Embryonic facial prominence (tissue), 1 donor: Measurements from ENCODE around the gene SULT1A1.
"Not testable (repeated sequence)": the region's sequence is repeated elsewhere in the genome, so short reads cannot be mapped to it uniquely, and the experiment has no call there.

ENCODE experiments used
- DNase-seq: peaks from one replicate; pipeline ENCODE4 v3.0.0-alpha.2; 2016; ENCODE audit errors: extremely low spot score

Gene SULT1A1

DNA sequence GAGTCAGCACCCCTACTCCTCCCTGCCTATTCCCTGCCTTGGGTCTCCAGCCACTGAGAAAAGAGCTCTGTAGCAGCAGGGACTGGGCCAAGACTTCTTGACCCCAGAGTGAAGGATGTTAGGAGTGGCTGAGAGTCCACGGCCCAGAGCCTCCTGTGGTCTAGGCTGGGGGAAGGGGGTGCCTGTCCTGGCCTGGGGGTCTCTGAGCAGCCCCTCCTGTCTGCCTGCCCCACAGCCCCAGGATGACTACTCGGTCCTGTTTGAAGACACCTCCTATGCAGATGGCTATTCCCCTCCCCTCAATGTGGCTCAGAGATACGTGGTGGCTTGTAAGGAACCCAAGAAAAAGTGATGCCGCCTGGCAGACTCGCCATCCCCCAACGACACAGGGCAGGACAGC, 18.5 kb downstream of the SULT1A1 start:
- DNase-seq: no peak

GRCh38 chr16:28590384-28591340, 19.2 kb downstream of the SULT1A1 start:
- DNase-seq: no peak

DNA sequence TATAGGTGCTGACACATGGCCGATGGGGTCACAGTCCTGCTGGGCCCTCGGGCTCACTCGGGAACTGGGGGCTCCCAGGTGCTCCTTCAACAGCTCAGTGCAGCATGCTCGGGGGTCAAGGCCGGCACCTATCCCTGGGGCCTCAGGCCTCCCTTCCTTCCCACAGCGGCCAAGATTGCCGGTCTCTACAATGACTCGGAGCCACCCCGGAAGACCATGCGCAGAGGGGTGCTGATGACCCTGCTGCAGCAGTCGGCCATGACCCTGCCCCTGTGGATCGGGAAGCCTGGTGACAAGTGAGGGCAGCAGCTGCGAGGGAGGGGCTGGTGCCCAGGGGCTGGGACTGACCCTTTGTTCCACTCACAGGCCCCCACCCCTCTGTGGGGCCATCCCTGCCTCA, 19.9 kb downstream of the SULT1A1 start:
- no peak for DNase-seq

DNA sequence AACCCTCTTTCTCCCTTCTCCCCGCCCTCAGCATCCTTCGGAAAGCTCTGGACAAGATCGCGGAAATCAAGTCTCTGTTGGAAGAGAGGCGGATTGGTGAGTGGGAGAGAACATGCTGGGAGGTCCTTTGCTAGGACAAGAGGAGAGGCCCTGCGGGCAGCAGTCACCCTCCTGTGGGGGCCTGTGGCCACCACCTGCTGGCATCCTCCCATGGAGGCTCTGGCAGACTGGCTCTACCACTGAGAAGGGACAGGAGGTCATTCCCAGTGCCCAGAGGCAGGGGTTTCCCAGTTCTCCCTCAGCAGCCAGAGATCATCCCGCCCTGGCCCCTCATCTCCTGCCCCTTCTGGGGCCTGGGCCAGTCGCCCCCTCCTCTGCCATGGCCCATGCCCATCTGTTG, 20.8 kb downstream of the SULT1A1 start:
- no peak for DNase-seq

- no peak for DNase-seq
These were observed 22.5 kb downstream of the SULT1A1 start for GRCh38 chr16:28587386-28587785.

DNA sequence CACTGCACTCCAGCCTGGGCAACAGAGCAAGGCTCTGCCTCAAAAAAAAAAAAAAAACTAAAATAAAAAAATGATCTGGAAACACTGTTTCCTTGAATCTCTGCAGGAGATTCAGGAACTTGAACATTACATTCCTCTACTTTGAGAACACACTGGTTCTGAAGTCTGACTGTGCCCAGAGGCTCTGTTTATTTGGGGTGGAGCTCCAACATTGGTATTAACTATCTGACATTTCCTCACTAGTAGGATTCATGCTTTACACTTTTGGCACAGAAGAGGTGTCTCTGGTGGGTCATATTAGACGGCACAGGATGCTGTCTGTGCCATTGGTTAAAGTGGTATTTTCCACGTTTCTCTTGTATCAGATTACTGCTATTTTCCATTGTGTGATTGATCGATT, 23.4 kb downstream of the SULT1A1 start:
- no peak for DNase-seq

GRCh38 chr16:28585674-28586073, 24.2 kb downstream of the SULT1A1 start:
- DNase-seq: no peak

DNA sequence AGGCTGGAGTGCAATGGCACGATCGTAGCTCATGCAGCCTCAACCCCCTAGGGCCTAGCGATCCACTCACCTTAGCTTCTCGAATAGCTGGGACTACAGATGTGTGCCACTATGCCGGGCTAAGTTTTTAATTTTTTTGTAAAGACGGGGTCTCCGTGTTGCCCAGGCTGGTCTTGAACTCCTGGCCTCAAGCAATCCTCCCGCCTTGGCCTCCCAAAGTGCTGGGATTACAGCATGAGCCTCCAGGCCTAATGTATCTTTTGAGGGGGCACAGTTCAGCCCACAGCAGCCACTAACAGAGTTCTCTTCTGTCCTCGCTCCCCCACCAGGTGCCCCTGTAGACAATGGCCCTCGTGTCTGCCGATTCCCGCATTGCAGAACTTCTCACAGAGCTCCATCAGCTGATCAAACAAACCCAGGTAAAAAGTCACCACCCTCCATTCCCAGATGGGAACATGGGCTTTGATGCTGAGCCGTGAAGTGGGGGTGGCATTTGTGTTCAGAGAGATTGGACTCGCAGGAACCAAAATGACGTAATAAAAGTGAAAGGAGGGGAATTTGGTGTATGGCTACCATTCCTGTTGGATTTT, 29.0 kb downstream of the SULT1A1 start:
- DNase-seq: no peak

- no peak for DNase-seq
These were observed 34.3 kb downstream of the SULT1A1 start for GRCh38 chr16:28575446-28576109.

- DNase-seq: no peak
These were observed 34.9 kb downstream of the SULT1A1 start for GRCh38 chr16:28574925-28575324.

DNA sequence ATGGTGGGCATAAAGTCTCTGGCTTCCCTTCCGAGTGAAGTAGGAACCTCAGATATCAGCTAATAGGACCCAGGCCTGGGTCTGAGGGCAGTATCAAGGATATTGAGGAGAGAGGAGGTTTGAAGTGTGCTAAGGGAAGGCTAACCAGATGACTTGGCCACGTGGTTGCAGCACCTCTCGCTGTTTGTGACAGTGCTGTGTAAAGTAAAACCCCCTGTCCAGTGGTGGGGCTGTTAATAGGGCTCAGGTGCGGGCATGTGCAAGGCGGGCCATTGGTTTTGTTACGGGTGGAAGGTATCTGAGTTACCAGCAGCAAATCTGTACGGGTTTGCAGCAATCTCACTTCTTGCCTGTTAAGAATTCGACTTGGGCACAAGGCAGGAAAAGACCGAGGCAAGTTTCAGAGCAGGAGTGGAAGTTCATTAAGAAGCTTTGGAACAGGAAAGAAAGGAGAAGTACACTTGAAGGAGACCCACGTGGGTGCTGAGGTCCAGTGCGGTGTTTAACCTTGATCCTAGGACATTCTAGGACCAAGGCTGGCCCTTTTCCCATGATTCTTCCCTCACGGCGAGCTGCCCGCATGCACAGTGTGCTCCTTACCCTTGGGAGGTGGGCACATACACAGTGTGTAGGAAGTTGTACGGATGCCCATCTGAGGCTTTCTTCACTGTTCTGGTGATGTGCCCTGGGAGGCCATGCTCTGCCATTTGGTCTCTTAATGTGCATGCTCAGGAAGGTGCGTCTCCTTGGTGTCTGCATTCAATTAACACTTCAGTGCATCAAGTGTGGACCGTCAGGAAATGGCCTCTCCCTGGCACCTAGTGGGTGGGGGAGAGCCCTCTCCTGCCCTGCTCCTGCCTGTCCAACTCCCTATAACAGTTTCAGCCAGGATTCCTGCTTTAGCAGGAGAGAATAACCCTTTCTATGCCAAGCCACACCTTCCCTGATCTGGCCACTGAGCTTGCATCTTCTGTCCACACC, 35.8 kb downstream of the SULT1A1 start:
- DNase-seq: no peak

GRCh38 chr16:28572696-28573510, 36.9 kb downstream of the SULT1A1 start:
- no peak for DNase-seq

- DNase-seq: no peak
These were observed 39.7 kb downstream of the SULT1A1 start for GRCh38 chr16:28569968-28570752.

DNA sequence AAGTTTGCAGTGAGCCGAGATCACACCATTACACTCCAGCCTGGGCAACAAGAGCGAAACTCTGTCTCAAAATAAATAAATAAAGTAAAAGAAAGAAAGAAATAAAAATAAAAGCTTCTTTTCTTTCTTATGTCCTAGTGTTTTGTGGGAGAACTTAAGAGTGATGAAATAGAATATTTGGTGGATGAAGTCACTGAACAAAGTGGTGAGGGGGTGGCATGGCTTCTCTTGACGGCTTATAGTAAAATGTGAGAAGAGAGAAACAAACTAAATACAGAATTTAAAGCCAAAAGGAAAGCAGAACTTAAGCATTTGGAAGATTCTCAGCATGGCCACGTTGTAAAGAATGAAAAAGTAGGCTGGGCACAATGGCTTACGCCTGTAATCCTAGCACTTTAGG, 40.8 kb downstream of the SULT1A1 start:
- DNase-seq: no peak

DNA sequence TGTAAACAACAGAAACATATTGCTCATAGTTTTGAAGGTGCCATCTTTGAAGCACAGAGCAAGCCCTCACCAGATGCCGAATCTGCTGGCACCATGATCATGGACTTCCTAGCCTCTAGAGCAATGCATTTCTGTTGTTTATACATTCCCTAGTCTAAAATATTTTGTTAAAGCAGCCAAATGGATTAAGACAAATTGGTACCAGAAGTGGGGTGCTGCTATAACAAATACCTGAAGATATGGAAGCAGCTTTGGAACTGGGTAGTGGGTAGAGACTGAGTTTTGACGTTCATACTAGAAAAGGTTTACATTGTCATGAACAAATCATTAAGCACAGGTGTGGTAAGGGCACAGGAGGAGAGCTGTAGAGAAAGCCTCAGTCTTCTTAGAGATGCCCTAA, 42.6 kb downstream of the SULT1A1 start:
- DNase-seq: no peak

DNA sequence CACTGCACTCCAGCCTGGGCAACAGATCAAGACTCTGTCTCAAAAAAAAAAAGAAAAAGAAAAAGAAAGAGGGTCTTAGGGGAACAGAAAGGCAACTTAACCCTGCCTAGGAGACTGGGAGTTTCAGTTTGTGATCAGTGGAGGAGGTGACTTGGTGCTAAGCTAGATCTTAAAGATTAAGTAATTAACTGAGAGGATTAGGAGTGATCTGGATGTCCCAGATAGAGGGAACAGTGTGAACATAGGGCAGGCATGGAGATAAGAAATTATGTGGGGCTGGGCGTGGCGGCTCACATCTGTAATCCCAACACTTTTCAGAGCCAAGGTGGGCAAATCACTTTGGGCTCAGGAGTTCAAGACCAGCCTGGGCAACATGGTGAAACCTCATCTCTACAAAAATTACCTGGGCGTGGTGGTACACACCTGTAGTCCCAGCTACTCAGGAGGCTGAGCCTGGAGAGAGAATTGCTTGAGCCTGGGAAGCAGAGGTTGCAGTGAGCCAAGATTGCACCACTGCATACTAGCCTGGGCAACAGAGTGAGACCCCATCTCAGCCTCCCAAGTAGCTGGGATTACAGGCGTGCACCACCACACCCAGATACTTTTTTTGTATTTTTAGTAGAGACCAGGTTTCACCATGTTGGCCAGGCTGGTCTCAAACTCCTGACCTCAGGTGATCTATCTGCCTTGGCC, 43.5 kb downstream of the SULT1A1 start:
- not testable (repeated sequence) for DNase-seq

DNA sequence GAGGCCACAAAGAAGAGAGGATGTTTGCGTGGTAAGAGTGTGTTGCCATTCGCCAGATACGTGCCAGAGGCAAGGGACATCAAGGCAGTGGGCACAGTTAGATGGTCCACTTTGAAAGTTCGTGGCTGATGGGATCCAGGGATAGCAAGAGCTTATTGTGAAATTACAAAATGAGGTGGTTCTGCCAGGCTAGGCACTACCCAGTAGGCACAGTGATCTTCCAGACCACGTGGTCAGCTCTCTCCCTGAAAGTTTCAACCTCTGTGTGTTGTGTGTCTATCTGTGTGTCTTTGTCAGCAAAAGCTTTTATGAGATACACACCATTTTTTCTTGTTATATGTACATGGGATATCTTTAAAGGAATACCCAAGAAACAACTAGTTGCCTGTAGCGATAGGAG, 46.6 kb downstream of the SULT1A1 start:
- no peak for DNase-seq

- DNase-seq: no peak
These were observed 47.6 kb downstream of the SULT1A1 start for GRCh38 chr16:28562199-28562598.

DNA sequence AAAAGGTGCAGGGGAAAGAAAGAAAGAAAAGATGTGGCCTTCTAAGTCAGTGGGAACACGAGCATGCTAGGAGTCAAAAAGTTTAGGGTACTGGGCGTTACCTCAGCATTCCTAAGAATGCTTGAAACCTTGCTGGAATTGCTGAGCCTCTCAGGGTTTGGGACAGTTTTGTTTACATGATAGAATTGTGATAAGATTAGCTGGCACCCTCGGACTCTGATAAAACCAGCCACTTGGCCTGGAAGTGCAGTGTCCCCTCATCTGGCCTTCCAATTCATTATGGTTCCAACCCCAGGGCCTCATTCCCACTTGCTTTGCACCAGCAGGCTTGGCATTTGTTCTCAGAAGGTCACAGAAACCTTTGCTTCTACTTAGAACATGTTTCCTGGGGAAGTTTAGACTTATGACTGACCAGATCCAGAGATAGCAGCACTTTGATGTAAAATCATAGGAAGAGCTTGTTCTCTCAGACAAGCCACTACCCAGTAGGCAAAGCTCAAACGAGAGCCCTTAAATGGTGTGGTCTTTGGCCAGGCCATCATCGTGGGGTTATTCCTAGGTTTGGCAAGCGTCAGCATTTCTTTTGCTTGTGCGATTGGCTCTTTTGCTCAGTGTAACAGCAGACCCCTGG, 48.2 kb downstream of the SULT1A1 start:
- DNase-seq: no peak
